Upper lobe of left lung (tissue), 6 donors: Measurements from ENCODE around the gene SEM1. TPM values are rescaled to one million over a fixed set of nuclear protein-coding genes. Genes with fewer than 3 reads are reported as not detected.
"Not testable (repeated sequence)": the region's sequence is repeated elsewhere in the genome, so short reads cannot be mapped to it uniquely, and the experiment has no call there.

ENCODE experiments used
- ATAC-seq, 2 donors: fragments of 200-7000 bp; cut with Tn5 transposase; one replicate each; pipeline ENCODE4 v1.9.1; 2022; ENCODE audit warnings: mild to moderate bottlenecking in 2 of 2, moderate library complexity in 2 of 2; ENCODE audit not compliant: low FRiP score in 2 of 2
- DNase-seq, 2 donors: peaks; one replicate each; pipeline ENCODE4 v3.0.0-alpha.2; 2019 to 2020
- H3K27ac ChIP-seq, 4 donors: fragments of 200-600 bp; sonication (generic); one replicate each; pipeline ENCODE4 v1.5.1; 2016 to 2019
- H3K27me3 ChIP-seq, 4 donors: fragments of 200-600 bp; sonication (generic); one replicate each; pipeline ENCODE4 v1.5.1; 2017 to 2019
- H3K36me3 ChIP-seq, 4 donors: fragments of 200-600 bp; sonication (generic); one replicate each; pipeline ENCODE4 v1.5.1; 2016 to 2019
- H3K4me1 ChIP-seq, 4 donors: fragments of 200-600 bp; sonication (generic); one replicate each; pipeline ENCODE4 v1.5.1; 2018 to 2019
- H3K4me3 ChIP-seq, 4 donors: fragments of 200-600 bp; sonication (generic); one replicate each; pipeline ENCODE4 v1.5.1; 2017 to 2019; ENCODE audit warnings: mild to moderate bottlenecking in 2 of 4, moderate library complexity in 1 of 4
- H3K9me3 ChIP-seq, 4 donors: fragments of 200-600 bp; sonication (generic); one replicate each; pipeline ENCODE4 v1.5.1; 2018 to 2019
- CTCF ChIP-seq, 6 experiments: fragments of 450-650 bp in 4 of 6; fragments of 200-600 bp in 2 of 6; sonication (generic) in 2 of 6; IDR thresholded peaks; one replicate each; pipeline ENCODE4 v1.5.1; 2016 to 2019; ENCODE audit warnings: antibody characterized with exemption in 6 of 6
- EP300 ChIP-seq, 4 donors: sonication (generic); formaldehyde crosslinking; IDR thresholded peaks; one replicate each; pipeline ENCODE4 v1.5.1; 2017; ENCODE audit warnings: antibody characterized with exemption in 4 of 4, control low read depth in 2 of 4
- POLR2A ChIP-seq, 4 donors: fragments of 450-650 bp; IDR thresholded peaks; one replicate each; pipeline ENCODE4 v1.5.1; 2016 to 2017; ENCODE audit warnings: antibody characterized with exemption in 4 of 4, mild to moderate bottlenecking in 2 of 4
- POLR2AphosphoS5 ChIP-seq, 2 donors: sonication (generic); formaldehyde crosslinking; IDR thresholded peaks; one replicate each; pipeline ENCODE4 v1.5.1; 2017; ENCODE audit warnings: antibody characterized with exemption in 2 of 2
- WGBS, 2 donors: methylation state at CpG; one replicate each; pipeline ENCODE4 v1.1.5; 2017 to 2018; 5-methylcytosine and 5-hydroxymethylcytosine counted together
- total RNA-seq, 6 donors: library from RNA; depleted of rRNA in 4 of 6; stranded (reverse); fragments of >200 nt in 4 of 6; gene quantifications; one replicate each; pipeline versions ENCODE4 v1.1.0 to v1.2.1, GENCODE V29; 2016 to 2021
- donor health status: DM: no; HTN: no; CAD: no; lungs with moderate emphysema.
- donor health status: DM: no; HTN: yes; CAD: no; lungs with severe emphysema.

The SEM1 gene
- 10 to 100 TPM; 27.1 to 41.9 (median 32.9) TPM for total RNA-seq

- peak; percentile 96 to 99 for ATAC-seq
- peaks cover 0 to 7% (median 0%) of the 10 kb centered on the region in 4 donors for H3K36me3 ChIP-seq
- peaks cover 0 to 6% (median 0%) of the 10 kb centered on the region in 4 donors for H3K9me3 ChIP-seq
- peak; percentile 71 to 85 for TF ChIP-seq POLR2AphosphoS5 (IDR thresholded peaks at IDR 0.05)
- peak in 2 of 4 donors; percentile 61 to 65 for TF ChIP-seq POLR2A (IDR thresholded peaks at IDR 0.05)
- TF ChIP-seq CTCF (IDR thresholded peaks at IDR 0.05): no peak
- peak in 1 of 4 donors; percentile 53 for TF ChIP-seq EP300 (IDR thresholded peaks at IDR 0.05)
- DNase-seq: peak; percentile 84 to 88
- H3K27me3 ChIP-seq: no peaks in the 10 kb centered on the region
- peak within 1 kb of the TSS; percentile 86 to 96 (median 93) for H3K27ac ChIP-seq
- peak within 1 kb of the TSS; percentile 64 to 93 (median 80) for H3K4me3 ChIP-seq
- peaks cover 13 to 17% (median 16%) of the 10 kb centered on the region in 4 donors for H3K4me1 ChIP-seq
- 1% methylated on average over 32 to 46 of the region's 46 CpGs for WGBS, 2 donors
Observed at GRCh38 chr7:96709381-96710228, at the start of gene SEM1. Gene SEM1, minus strand, starts transcription at chr7:96709846. Its CDS starts 83 bp downstream, at chr7:96709763.

- H3K36me3 ChIP-seq, H3K27me3 ChIP-seq, H3K27ac ChIP-seq, ATAC-seq, DNase-seq, H3K4me1 ChIP-seq, H3K9me3 ChIP-seq, H3K4me3 ChIP-seq: not testable (repeated sequence)
- WGBS, 2 donors: 58 to 78% methylated on average over 1 of the region's 1 CpG
Observed at GRCh38 chr7:96757880-96758279, 48.2 kb upstream of the SEM1 start.

- DNase-seq: no peak
- no peak overlapping the region for H3K4me3 ChIP-seq
- no peak for ATAC-seq
- H3K9me3 ChIP-seq: peaks cover 0 to 10% (median 3%) of the 10 kb centered on the region in 4 donors
- no peaks in the 10 kb centered on the region for H3K36me3 ChIP-seq
- no peak overlapping the region for H3K27ac ChIP-seq
- no peaks in the 10 kb centered on the region for H3K4me1 ChIP-seq
- no peak for TF ChIP-seq POLR2A (IDR thresholded peaks at IDR 0.05)
- TF ChIP-seq POLR2AphosphoS5 (IDR thresholded peaks at IDR 0.05): no peak
- TF ChIP-seq CTCF (IDR thresholded peaks at IDR 0.05): no peak
- no peak for TF ChIP-seq EP300 (IDR thresholded peaks at IDR 0.05)
- WGBS, 2 donors: 71 to 72% methylated on average over 2 of the region's 2 CpGs
- no peaks in the 10 kb centered on the region for H3K27me3 ChIP-seq
Observed at GRCh38 chr7:96747418-96747940, 37.8 kb upstream of the SEM1 start.

- no peaks in the 10 kb centered on the region for H3K9me3 ChIP-seq
- H3K27ac ChIP-seq: no peak overlapping the region
- no peak overlapping the region for H3K4me3 ChIP-seq
- ATAC-seq (no peak), DNase-seq (no peak)
- WGBS, 2 donors: 44 to 53% methylated on average over 4 of the region's 4 CpGs
- H3K4me1 ChIP-seq: no peaks in the 10 kb centered on the region
- no peaks in the 10 kb centered on the region for H3K36me3 ChIP-seq
- TF ChIP-seq EP300 (IDR thresholded peaks at IDR 0.05): no peak
- no peaks in the 10 kb centered on the region for H3K27me3 ChIP-seq
Observed at GRCh38 chr7:96740130-96740529, 30.5 kb upstream of the SEM1 start.

GRCh38 chr7:96739609-96740008 lies 30.0 kb upstream of the SEM1 start:
- TF ChIP-seq EP300 (IDR thresholded peaks at IDR 0.05) (no peak), POLR2AphosphoS5 (IDR thresholded peaks at IDR 0.05) (no peak), POLR2A (IDR thresholded peaks at IDR 0.05) (no peak), CTCF (IDR thresholded peaks at IDR 0.05) (no peak)
- Histone ChIP-seq H3K4me3 (no peak overlapping the region), H3K9me3 (no peaks in the 10 kb centered on the region), H3K36me3 (no peaks in the 10 kb centered on the region), H3K27ac (no peak overlapping the region), H3K4me1 (no peaks in the 10 kb centered on the region), H3K27me3 (no peaks in the 10 kb centered on the region)
- 44% methylated on average over 1 of the region's 1 CpG for WGBS, 2 donors
- DNase-seq (no peak), ATAC-seq (no peak)
